ENCODE data around the gene VIPAS39. TPM values are rescaled to one million over a fixed set of nuclear protein-coding genes. Genes with fewer than 3 reads are reported as not detected.

Gene VIPAS39
- total RNA-seq, 4 donors from 2014 or later, result 17.1 to 24.9 (median 19.7) TPM

GRCh38 chr14:77482422-77482821, 25.0 kb upstream of the VIPAS39 start:
- peaks cover 0 to 15% of the 10 kb centered on the region in 2 donors for H3K4me1 ChIP-seq
- H3K9me3 ChIP-seq, result no peaks in the 10 kb centered on the region
- WGBS, 2 donors, result 83 to 91% methylated on average over 8 of the region's 8 CpGs
- intact Hi-C loops (cut with DNase I), result no loop called here
- H3K27me3 ChIP-seq, result no peaks in the 10 kb centered on the region
- DNase-seq, result no peak
- TF ChIP-seq CTCF (IDR thresholded peaks at IDR 0.05) (no peak), POLR2A (IDR thresholded peaks at IDR 0.05) (no peak)
- no peaks in the 10 kb centered on the region for H3K36me3 ChIP-seq
- no peak overlapping the region for H3K4me3 ChIP-seq (replicated peaks in 1 of 3)
- H3K27ac ChIP-seq, result no peak overlapping the region

GRCh38 chr14:77478796-77479195, 21.4 kb upstream of the VIPAS39 start:
- peaks cover 0 to 7% of the 10 kb centered on the region in 2 donors for H3K4me1 ChIP-seq
- WGBS, 2 donors, result 67 to 69% methylated on average over 1 of the region's 1 CpG
- DNase-seq, result no peak
- H3K27me3 ChIP-seq, result no peaks in the 10 kb centered on the region
- intact Hi-C loops (cut with DNase I), result no loop called here
- TF ChIP-seq POLR2A (IDR thresholded peaks at IDR 0.05) (no peak), CTCF (IDR thresholded peaks at IDR 0.05) (no peak)
- no peak overlapping the region for H3K4me3 ChIP-seq (replicated peaks in 1 of 3)
- H3K27ac ChIP-seq, result no peak overlapping the region
- H3K9me3 ChIP-seq, result no peaks in the 10 kb centered on the region
- no peaks in the 10 kb centered on the region for H3K36me3 ChIP-seq

GRCh38 chr14:77478029-77478428, 20.6 kb upstream of the VIPAS39 start:
- intact Hi-C loops (cut with DNase I), result no loop called here
- Histone ChIP-seq H3K27me3 (no peaks in the 10 kb centered on the region), H3K4me1 (no peaks in the 10 kb centered on the region), H3K36me3 (no peaks in the 10 kb centered on the region), H3K9me3 (no peaks in the 10 kb centered on the region), H3K27ac (no peak overlapping the region), H3K4me3 (replicated peaks in 1 of 3) (no peak overlapping the region)
- TF ChIP-seq POLR2A (IDR thresholded peaks at IDR 0.05) (no peak), CTCF (IDR thresholded peaks at IDR 0.05) (no peak)
- DNase-seq, result no peak
- 73 to 100% methylated on average over 2 to 3 of the region's 5 CpGs for WGBS, 2 donors

- H3K4me1 ChIP-seq, result no peaks in the 10 kb centered on the region
Measured at GRCh38 chr14:77475432-77476115, 18.2 kb upstream of the VIPAS39 start.

More at GRCh38 chr14:77475432-77476115, 18.2 kb upstream of the VIPAS39 start:
- TF ChIP-seq CTCF (IDR thresholded peaks at IDR 0.05) (no peak), POLR2A (IDR thresholded peaks at IDR 0.05) (no peak)
- H3K36me3 ChIP-seq, result no peaks in the 10 kb centered on the region
- H3K9me3 ChIP-seq, result no peaks in the 10 kb centered on the region
- no peak overlapping the region for H3K4me3 ChIP-seq (replicated peaks in 1 of 3)
- no peaks in the 10 kb centered on the region for H3K27me3 ChIP-seq
- H3K27ac ChIP-seq, result no peak overlapping the region
- intact Hi-C loops (cut with DNase I), result no loop called here
- 85 to 86% methylated on average over 17 to 23 of the region's 35 CpGs for WGBS, 2 donors
- DNase-seq, result no peak

Measured in thyroid gland (tissue), 4 donors.